H4 (cell line): Measurements from ENCODE around the gene LRRC23. TPM values are rescaled to one million over a fixed set of nuclear protein-coding genes. Genes with fewer than 3 reads are reported as not detected.

Experiments
- DNase-seq: peaks from one replicate; pipeline ENCODE4 v3.0.0-alpha.2; 2015; ENCODE audit warnings: low spot score
- total RNA-seq: library from RNA; depleted of rRNA; stranded (reverse); fragments of >200 nt; shearing (Covaris generic); gene quantifications from 2 replicates; pipeline ENCODE4 v1.2.3, GENCODE V29; 2014; rRNA removed

Gene LRRC23
- total RNA-seq, 1 experiment from 2014 or later, result 12.2 TPM

- no peak for DNase-seq
Measured at GRCh38 chr12:6956021-6956727, 51.6 kb downstream of the LRRC23 start.

GRCh38 chr12:6957151-6957701 lies 52.6 kb downstream of the LRRC23 start:
- no peak for DNase-seq

GRCh38 chr12:6957741-6958608 lies 53.4 kb downstream of the LRRC23 start:
- DNase-seq, result no peak

- DNase-seq, result no peak
Measured at GRCh38 chr12:6958609-6959057, 54.0 kb downstream of the LRRC23 start.

GRCh38 chr12:6959058-6959804 lies 54.6 kb downstream of the LRRC23 start:
- no peak for DNase-seq

- DNase-seq, result no peak
Measured at GRCh38 chr12:6959805-6960592, 55.4 kb downstream of the LRRC23 start.

- no peak for DNase-seq
Measured at GRCh38 chr12:6960593-6961277, 56.1 kb downstream of the LRRC23 start.

- DNase-seq, result peak; percentile 76
Measured at GRCh38 chr12:6961278-6961694, 56.7 kb downstream of the LRRC23 start.

- peak; percentile 93 for DNase-seq
Measured at GRCh38 chr12:6961695-6962284, 57.2 kb downstream of the LRRC23 start.

- no peak for DNase-seq
Measured at GRCh38 chr12:6962285-6963015, 57.8 kb downstream of the LRRC23 start.

GRCh38 chr12:6963016-6963731 lies 58.6 kb downstream of the LRRC23 start:
- DNase-seq, result no peak

Other genes with a start within 250 kb of the LRRC23 start
- 57.8 and 65.7 TPM in 2 replicates for gene ING4, start 241.7 kb upstream of the LRRC23 start, total RNA-seq
- 21.2 and 23.6 TPM in 2 replicates for gene ZNF384, start 215.4 kb upstream of the LRRC23 start, total RNA-seq
- gene PIANP, start 204.0 kb upstream of the LRRC23 start, total RNA-seq, result not detected in 2 replicates
- 93.8 and 93.9 TPM in 2 replicates for gene COPS7A, start 180.8 kb upstream of the LRRC23 start, total RNA-seq
- gene MLF2, start 151.7 kb upstream of the LRRC23 start, total RNA-seq, result 314 and 332 TPM in 2 replicates
- 122 and 133 TPM in 2 replicates for gene PTMS, start 138.5 kb upstream of the LRRC23 start, total RNA-seq
- 0.06 TPM in 1 of 2 replicates, not detected in the other for gene LAG3, start 132.3 kb upstream of the LRRC23 start, total RNA-seq
- gene CD4, start 115.3 kb upstream of the LRRC23 start, total RNA-seq, result 0.12 TPM in 1 of 2 replicates, not detected in the other
- 8.5 and 13.8 TPM in 2 replicates for gene GPR162, start 83.0 kb upstream of the LRRC23 start, total RNA-seq
- gene P3H3, start 76.4 kb upstream of the LRRC23 start, total RNA-seq, result 29.5 and 35.2 TPM in 2 replicates
- 0.12 and 1.0 TPM in 2 replicates for gene GNB3, start 63.9 kb upstream of the LRRC23 start, total RNA-seq
- gene CDCA3, start 53.5 kb upstream of the LRRC23 start, total RNA-seq, result 75.3 and 101 TPM in 2 replicates
- 86.2 and 91.4 TPM in 2 replicates for gene USP5, start 52.7 kb upstream of the LRRC23 start, total RNA-seq
- 2,242 and 2,549 TPM in 2 replicates for gene TPI1, start 37.3 kb upstream of the LRRC23 start, total RNA-seq
- 10.8 TPM in 2 replicates for gene SPSB2, start 31.5 kb upstream of the LRRC23 start, total RNA-seq
- 10.6 and 11.2 TPM in 2 replicates for gene ENO2, start 9.8 kb downstream of the LRRC23 start, total RNA-seq
- gene ATN1, start 23.1 kb downstream of the LRRC23 start, total RNA-seq, result 6.0 and 14.2 TPM in 2 replicates
- gene RNU7-1, start 39.0 kb downstream of the LRRC23 start, total RNA-seq, result not detected in 2 replicates
- gene C12orf57, start 39.2 kb downstream of the LRRC23 start, total RNA-seq, result 219 and 260 TPM in 2 replicates
- gene PTPN6, start 46.5 kb downstream of the LRRC23 start, total RNA-seq, result not detected in 2 replicates
- 486 and 563 TPM in 2 replicates for gene PHB2, start 65.8 kb downstream of the LRRC23 start, total RNA-seq
- 99.6 and 119 TPM in 2 replicates for gene EMG1, start 66.1 kb downstream of the LRRC23 start, total RNA-seq
- gene LPCAT3, start 113.7 kb downstream of the LRRC23 start, total RNA-seq, result 85.6 and 97.8 TPM in 2 replicates
- gene C1S, start 155.9 kb downstream of the LRRC23 start, total RNA-seq, result 72.4 and 88.1 TPM in 2 replicates
- gene C1R, start 187.6 kb downstream of the LRRC23 start, total RNA-seq, result 71.4 and 104 TPM in 2 replicates
- gene C1RL, start 204.4 kb downstream of the LRRC23 start, total RNA-seq, result 21.4 and 46.4 TPM in 2 replicates
- gene RBP5, start 224.1 kb downstream of the LRRC23 start, total RNA-seq, result 0.88 TPM in 1 of 2 replicates, not detected in the other
- 40.1 and 60.6 TPM in 2 replicates for gene CLSTN3, start 225.5 kb downstream of the LRRC23 start, total RNA-seq